Activated CD4-positive, alpha-beta T cell treated with anti-CD3 and anti-CD28 coated beads, Interleukin-2, amount 10 ng/mL, durations not matched to agents 7 days and 5 days (primary cell): Measurements from ENCODE around the gene ZBTB42. TPM values are rescaled to one million over a fixed set of nuclear protein-coding genes. Genes with fewer than 3 reads are reported as not detected.

Experiments used
- CTCF ChIA-PET: fragments of 350-600 bp; sonication (Branson Sonifier 250); formaldehyde crosslinking; loops from one replicate; lab custom pipeline; 2021; ENCODE audit warnings: antibody characterized with exemption; lab: Charles Lee
- POLR2A ChIA-PET: fragments of 350-600 bp; sonication (Branson Sonifier 250); formaldehyde crosslinking; loops from one replicate; lab custom pipeline; 2021; ENCODE audit warnings: antibody characterized with exemption; lab: Charles Lee
- DNase-seq: peaks from one replicate; pipeline ENCODE4 v3.0.0-alpha.2; 2020
- H3K27ac Mint-ChIP-seq: one replicate; pipeline ENCODE4 v1.8.0; 2021; ENCODE audit warnings: mild to moderate bottlenecking, moderate library complexity, mixed read lengths
- H3K27me3 Mint-ChIP-seq: one replicate; pipeline ENCODE4 v1.8.0; 2021; ENCODE audit warnings: mixed read lengths
- H3K36me3 Mint-ChIP-seq: one replicate; pipeline ENCODE4 v1.8.0; 2021; ENCODE audit warnings: low read depth, mixed read lengths
- H3K4me1 Mint-ChIP-seq: one replicate; pipeline ENCODE4 v1.8.0; 2021; ENCODE audit warnings: mixed read lengths
- H3K4me3 Mint-ChIP-seq: one replicate; pipeline ENCODE4 v1.8.0; 2021; ENCODE audit warnings: mild to moderate bottlenecking, moderate library complexity, mixed read lengths
- H3K9me3 Mint-ChIP-seq: one replicate; pipeline ENCODE4 v1.8.0; 2021; ENCODE audit warnings: mixed read lengths
- total RNA-seq, 2 experiments: library from RNA; stranded (reverse); gene quantifications; one replicate each; pipeline ENCODE4 v1.2.3, GENCODE V29; 2021

ZBTB42 gene
- total RNA-seq, 2 experiments from 2014 or later, result 4.5 to 5.8 TPM

GRCh38 chr14:104795781-104796686, 4.9 kb upstream of the ZBTB42 start:
- H3K4me3 Mint-ChIP-seq, result peak overlapping the region; percentile 70
- peaks cover 53% of the 10 kb centered on the region for H3K4me1 Mint-ChIP-seq
- H3K36me3 Mint-ChIP-seq, result peaks cover 4% of the 10 kb centered on the region
- POLR2A ChIA-PET, result no interaction called here
- peak overlapping the region; percentile 80 for H3K27ac Mint-ChIP-seq
- peak; percentile 55 for DNase-seq
- CTCF ChIA-PET, result interaction anchor here (1.0 kb wide), 1 partner anchor 140 kb away, joined by 3 read pairs; no protein-coding TSS in a partner anchor
- H3K9me3 Mint-ChIP-seq, result no peaks in the 10 kb centered on the region
- peaks cover 6% of the 10 kb centered on the region for H3K27me3 Mint-ChIP-seq

GRCh38 chr14:104796687-104797081, 4.2 kb upstream of the ZBTB42 start:
- POLR2A ChIA-PET, result no interaction called here
- CTCF ChIA-PET, result interaction anchor here (1.0 kb wide), 1 partner anchor 139 kb away, joined by 3 read pairs; no protein-coding TSS in a partner anchor

GRCh38 chr14:104797115-104798044, 3.5 kb upstream of the ZBTB42 start:
- peaks cover 58% of the 10 kb centered on the region for H3K4me1 Mint-ChIP-seq
- ChIA-PET POLR2A (no interaction called here), CTCF (interaction anchor here (0.8 to 4.5 kb wide), 4 partner anchors 29 to 138 kb away, joined by 3 to 14 read pairs (median 3); no protein-coding TSS in a partner anchor)

More at GRCh38 chr14:104796687-104797081, 4.2 kb upstream of the ZBTB42 start:
- no peak for DNase-seq
- Mint-ChIP-seq H3K4me3 (peak overlapping the region; percentile 70), H3K36me3 (peaks cover under 1% of the 10 kb centered on the region), H3K4me1 (peaks cover 54% of the 10 kb centered on the region), H3K27ac (peak overlapping the region; percentile 80), H3K27me3 (peaks cover 6% of the 10 kb centered on the region), H3K9me3 (no peaks in the 10 kb centered on the region)

GRCh38 chr14:104798300-104799243, 2.3 kb upstream of the ZBTB42 start:
- no peaks in the 10 kb centered on the region for H3K36me3 Mint-ChIP-seq
- ChIA-PET POLR2A (no interaction called here), CTCF (interaction anchor here (0.8 to 4.5 kb wide), 3 partner anchors 28 to 78 kb away, joined by 3 to 14 read pairs (median 3); no protein-coding TSS in a partner anchor)
- H3K4me3 Mint-ChIP-seq, result peak overlapping the region; percentile 17
- H3K4me1 Mint-ChIP-seq, result peaks cover 51% of the 10 kb centered on the region
- no peaks in the 10 kb centered on the region for H3K9me3 Mint-ChIP-seq
- H3K27me3 Mint-ChIP-seq, result peaks cover 6% of the 10 kb centered on the region
- no peak for DNase-seq
- H3K27ac Mint-ChIP-seq, result peak overlapping the region; percentile 20

More at GRCh38 chr14:104797115-104798044, 3.5 kb upstream of the ZBTB42 start:
- H3K9me3 Mint-ChIP-seq, result no peaks in the 10 kb centered on the region
- H3K36me3 Mint-ChIP-seq, result no peaks in the 10 kb centered on the region
- peaks cover 6% of the 10 kb centered on the region for H3K27me3 Mint-ChIP-seq
- peak overlapping the region; percentile 70 for H3K4me3 Mint-ChIP-seq
- peak overlapping the region; percentile 64 for H3K27ac Mint-ChIP-seq
- DNase-seq, result no peak

- DNase-seq, result no peak
- Mint-ChIP-seq H3K36me3 (no peaks in the 10 kb centered on the region), H3K4me3 (peak overlapping the region; percentile 59), H3K4me1 (peaks cover 42% of the 10 kb centered on the region), H3K9me3 (no peaks in the 10 kb centered on the region), H3K27ac (peak overlapping the region; percentile 63), H3K27me3 (peaks cover 6% of the 10 kb centered on the region)
- ChIA-PET CTCF (interaction anchor here (4.5 kb wide), 1 partner anchor 27 kb away, joined by 14 read pairs; no protein-coding TSS in a partner anchor), POLR2A (no interaction called here)
Measured at GRCh38 chr14:104799244-104800014, 1.5 kb upstream of the ZBTB42 start.

- Mint-ChIP-seq H3K27ac (peak overlapping the region; percentile 63), H3K9me3 (no peaks in the 10 kb centered on the region), H3K4me3 (peak overlapping the region; percentile 59), H3K27me3 (peaks cover 6% of the 10 kb centered on the region), H3K36me3 (no peaks in the 10 kb centered on the region), H3K4me1 (peaks cover 40% of the 10 kb centered on the region)
- ChIA-PET CTCF (interaction anchor here (0.8 to 4.5 kb wide), 7 partner anchors 9 to 48 kb away, joined by 3 to 14 read pairs (median 6); partner anchors contain the start of gene SIVA1), POLR2A (no interaction called here)
- peak; percentile 82 for DNase-seq
Measured at GRCh38 chr14:104800015-104800770, 708 bp upstream of the ZBTB42 start.

- POLR2A ChIA-PET, result no interaction called here
Measured at GRCh38 chr14:104801520-104802393, 856 bp downstream of the ZBTB42 start.

GRCh38 chr14:104802394-104803184, 1.7 kb downstream of the ZBTB42 start:
- POLR2A ChIA-PET, result no interaction called here
- Mint-ChIP-seq H3K27me3 (peaks cover 6% of the 10 kb centered on the region), H3K27ac (no peak overlapping the region), H3K36me3 (no peaks in the 10 kb centered on the region), H3K9me3 (no peaks in the 10 kb centered on the region), H3K4me3 (peak overlapping the region; percentile 62), H3K4me1 (peaks cover 31% of the 10 kb centered on the region)
- no peak for DNase-seq
- CTCF ChIA-PET, result interaction anchor here (1.7 to 2.3 kb wide), 2 partner anchors 34 to 48 kb away, joined by 6 to 7 read pairs; no protein-coding TSS in a partner anchor

More at GRCh38 chr14:104801520-104802393, 856 bp downstream of the ZBTB42 start:
- no peak for DNase-seq
- Mint-ChIP-seq H3K9me3 (no peaks in the 10 kb centered on the region), H3K27me3 (peaks cover 6% of the 10 kb centered on the region), H3K4me1 (peaks cover 32% of the 10 kb centered on the region), H3K27ac (peak overlapping the region; percentile 84), H3K4me3 (peak overlapping the region; percentile 84), H3K36me3 (no peaks in the 10 kb centered on the region)
- CTCF ChIA-PET, result interaction anchor here (1.3 to 4.5 kb wide), 6 partner anchors 10 to 50 kb away, joined by 3 to 14 read pairs (median 6); partner anchors contain the start of gene SIVA1

- H3K4me1 Mint-ChIP-seq, result peaks cover 28% of the 10 kb centered on the region
- ChIA-PET CTCF (interaction anchor here (0.6 to 1.0 kb wide), 2 partner anchors 23 to 32 kb away, joined by 3 read pairs; no protein-coding TSS in a partner anchor), POLR2A (no interaction called here)
- no peak overlapping the region for H3K27ac Mint-ChIP-seq
- H3K9me3 Mint-ChIP-seq, result no peaks in the 10 kb centered on the region
- no peak for DNase-seq
- H3K27me3 Mint-ChIP-seq, result peaks cover 6% of the 10 kb centered on the region
- no peaks in the 10 kb centered on the region for H3K36me3 Mint-ChIP-seq
- H3K4me3 Mint-ChIP-seq, result no peak overlapping the region
Measured at GRCh38 chr14:104803280-104803911, 2.5 kb downstream of the ZBTB42 start.
